WI38 (cell line): Measurements from ENCODE around the gene NFS1.
"Not testable (repeated sequence)": the region's sequence is repeated elsewhere in the genome, so short reads cannot be mapped to it uniquely, and the experiment has no call there.

Source experiments
- H3K4me3 ChIP-seq: 2 replicates; pipeline ENCODE4 v1.5.1; 2011; ENCODE audit warnings: low read depth, mild to moderate bottlenecking, control low read depth, low read length
- TF ChIP-seq, protein P1 (sequence below): IDR thresholded peaks from 2 replicates; pipeline ENCODE4 v1.5.1; 2012; ENCODE audit warnings: low read depth, mild to moderate bottlenecking, control low read depth, low read length

NFS1 gene

DNA sequence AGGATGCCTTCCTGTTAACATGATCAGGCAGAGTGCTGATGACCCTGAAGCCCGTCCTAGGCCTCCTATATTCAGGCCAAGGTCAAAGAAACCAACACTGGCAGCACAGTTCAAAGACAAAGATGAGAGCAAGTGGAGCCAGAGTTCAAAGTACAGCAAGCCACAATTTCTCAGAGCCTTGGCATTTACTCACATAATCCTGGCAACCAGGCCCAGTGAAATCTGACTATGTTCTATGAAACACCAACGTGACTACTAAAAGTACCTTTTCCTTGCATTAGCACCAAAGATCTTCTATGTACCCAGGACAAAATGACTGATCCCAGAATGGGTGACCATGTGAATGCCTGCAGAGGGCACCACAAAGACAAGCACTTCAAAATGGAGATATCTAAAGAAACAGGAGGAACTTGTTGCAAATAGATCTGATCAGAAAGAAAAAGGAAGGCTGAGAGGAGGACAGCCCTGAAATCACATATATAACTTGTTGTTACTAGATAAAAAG is 3.9 kb downstream of the NFS1 start:
- TF ChIP-seq, protein P1, sequence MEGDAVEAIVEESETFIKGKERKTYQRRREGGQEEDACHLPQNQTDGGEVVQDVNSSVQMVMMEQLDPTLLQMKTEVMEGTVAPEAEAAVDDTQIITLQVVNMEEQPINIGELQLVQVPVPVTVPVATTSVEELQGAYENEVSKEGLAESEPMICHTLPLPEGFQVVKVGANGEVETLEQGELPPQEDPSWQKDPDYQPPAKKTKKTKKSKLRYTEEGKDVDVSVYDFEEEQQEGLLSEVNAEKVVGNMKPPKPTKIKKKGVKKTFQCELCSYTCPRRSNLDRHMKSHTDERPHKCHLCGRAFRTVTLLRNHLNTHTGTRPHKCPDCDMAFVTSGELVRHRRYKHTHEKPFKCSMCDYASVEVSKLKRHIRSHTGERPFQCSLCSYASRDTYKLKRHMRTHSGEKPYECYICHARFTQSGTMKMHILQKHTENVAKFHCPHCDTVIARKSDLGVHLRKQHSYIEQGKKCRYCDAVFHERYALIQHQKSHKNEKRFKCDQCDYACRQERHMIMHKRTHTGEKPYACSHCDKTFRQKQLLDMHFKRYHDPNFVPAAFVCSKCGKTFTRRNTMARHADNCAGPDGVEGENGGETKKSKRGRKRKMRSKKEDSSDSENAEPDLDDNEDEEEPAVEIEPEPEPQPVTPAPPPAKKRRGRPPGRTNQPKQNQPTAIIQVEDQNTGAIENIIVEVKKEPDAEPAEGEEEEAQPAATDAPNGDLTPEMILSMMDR: no peak

DNA sequence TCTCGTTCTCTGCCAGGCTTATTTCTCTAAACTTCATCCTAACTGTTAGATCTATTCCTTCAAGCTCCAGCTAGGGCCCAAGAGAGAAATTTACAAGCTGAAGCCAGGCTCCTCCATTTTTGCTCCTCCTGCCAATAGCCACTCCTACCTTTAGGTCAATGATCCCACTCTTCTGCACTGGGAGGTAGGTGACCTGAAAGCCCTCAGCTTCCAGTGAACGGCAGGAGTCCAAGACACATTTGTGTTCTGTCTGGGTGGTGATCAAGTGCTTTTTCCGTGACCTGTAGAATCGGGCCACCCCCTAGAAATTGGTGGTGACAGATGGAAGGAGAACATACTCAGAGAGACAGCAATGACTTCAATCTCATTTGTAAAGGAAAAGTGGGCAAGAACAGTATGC is 8.9 kb downstream of the NFS1 start:
- H3K4me3 ChIP-seq: no peak overlapping the region
- TF ChIP-seq, protein P1: no peak

More for the DNA sequence above, 3.9 kb downstream of the NFS1 start:
- H3K4me3 ChIP-seq: no peak overlapping the region

DNA sequence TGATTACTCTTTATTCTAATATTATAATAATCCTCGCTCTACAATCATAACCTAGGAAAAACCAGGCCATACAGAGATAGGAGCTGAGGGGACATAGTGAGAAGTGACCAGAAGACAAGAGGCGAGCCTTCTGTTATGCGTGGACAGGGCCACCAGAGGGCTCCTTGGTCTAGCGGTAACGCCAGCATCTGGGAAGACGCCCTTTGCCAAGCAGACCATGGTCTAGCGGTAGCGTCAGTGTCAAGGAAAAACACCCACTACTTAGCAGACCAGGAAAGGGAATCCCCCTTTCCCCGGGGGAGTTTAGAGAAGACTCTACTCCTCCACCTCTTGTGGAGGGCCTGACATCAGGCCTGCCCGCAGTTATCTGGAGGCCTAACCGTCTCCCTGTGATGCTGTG is 12.3 kb downstream of the NFS1 start:
- not testable (repeated sequence) for H3K4me3 ChIP-seq
- TF ChIP-seq, protein P1: peak; percentile 16; the same call in 1 of the 2 replicates

DNA sequence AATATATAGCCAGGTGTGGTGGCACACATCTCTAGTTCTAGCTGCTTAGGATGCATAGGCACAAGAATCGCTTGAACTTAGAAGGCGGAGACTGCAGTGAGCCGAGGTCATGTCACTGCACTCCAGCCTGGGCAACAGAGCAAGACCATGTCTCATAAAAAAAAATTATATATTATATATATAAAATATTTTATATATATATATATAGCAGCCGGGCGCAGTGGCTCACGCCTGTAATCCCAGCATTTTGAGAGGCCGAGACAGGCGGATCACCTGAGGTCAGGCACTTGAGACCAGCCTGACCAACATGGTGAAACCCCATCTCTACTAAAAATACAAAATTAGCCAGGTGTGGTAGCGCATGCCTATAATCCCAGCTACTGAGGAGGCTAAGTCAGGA is 13.8 kb downstream of the NFS1 start:
- H3K4me3 ChIP-seq: not testable (repeated sequence)

DNA sequence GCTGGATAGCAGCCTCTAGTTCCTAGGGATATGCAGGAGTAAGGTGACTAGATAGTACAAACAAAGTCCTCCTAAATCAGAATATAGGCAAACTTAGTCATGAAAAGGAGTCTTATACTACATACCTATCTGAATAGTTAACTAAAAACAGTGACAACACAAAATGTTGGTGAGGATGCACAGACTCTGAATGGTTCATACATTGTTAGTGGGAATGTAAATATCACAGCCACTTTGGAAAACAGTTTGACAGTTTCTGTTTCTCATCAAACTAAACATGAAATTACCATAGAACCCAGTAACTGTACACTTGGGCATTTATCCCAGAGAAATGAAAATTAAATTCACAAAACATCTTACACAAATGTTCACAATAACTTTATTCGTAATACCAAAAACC is 17.2 kb downstream of the NFS1 start:
- no peak overlapping the region for H3K4me3 ChIP-seq
- TF ChIP-seq, protein P1: no peak

DNA sequence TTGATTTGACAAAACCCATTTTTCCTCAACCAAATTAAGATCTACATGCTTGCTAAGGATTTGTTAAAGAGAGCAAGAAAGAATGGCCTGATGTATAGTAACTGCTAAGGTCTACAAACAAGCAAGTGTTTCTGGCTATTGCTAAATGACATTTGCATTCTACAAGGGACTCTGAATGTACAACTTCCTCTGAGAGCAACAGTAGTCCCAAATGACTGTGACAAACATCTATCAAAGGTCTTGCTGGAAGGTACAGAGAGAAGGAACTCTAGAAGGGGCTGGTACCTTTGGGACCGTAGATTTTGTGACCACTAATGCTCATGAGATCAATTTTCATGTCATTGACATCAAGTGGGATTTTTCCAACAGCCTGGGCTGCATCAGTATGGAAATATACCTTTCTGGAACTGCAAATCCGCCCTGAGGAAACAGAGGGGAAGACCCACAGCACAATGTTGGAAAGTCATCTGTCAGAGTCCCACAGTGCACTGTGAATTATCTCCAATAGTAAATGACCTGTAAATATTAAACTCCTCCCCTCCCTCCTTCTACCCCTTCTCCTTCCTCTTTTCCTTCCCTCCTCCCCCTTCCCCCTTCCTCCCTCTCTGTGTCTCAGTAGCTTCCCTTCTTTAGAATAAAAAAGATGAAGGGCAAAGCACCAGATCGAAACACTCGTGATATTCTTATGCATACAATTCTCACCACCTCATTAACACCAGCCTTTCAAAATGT is 18.5 kb downstream of the NFS1 start:
- no peak overlapping the region for H3K4me3 ChIP-seq
- TF ChIP-seq, protein P1: no peak

DNA sequence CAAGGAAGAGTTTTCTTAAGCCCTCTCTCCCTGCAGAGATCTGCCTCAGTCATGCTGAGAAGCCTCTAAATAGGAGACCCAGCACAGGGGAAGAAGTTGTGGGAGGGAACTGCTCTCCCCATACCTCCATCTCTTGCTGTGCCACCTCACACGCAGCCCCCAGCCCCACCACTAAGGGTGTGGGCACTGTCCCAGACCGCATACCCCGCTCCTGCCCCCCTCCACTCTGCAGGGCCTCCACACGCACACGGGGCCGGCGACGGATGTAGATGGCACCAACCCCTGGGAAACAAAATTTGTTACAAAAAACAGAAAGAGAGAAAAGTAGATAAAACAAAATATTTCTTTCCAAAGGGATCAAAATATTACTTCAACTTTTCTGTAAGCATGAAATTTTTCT is 24.2 kb downstream of the NFS1 start:
- no peak overlapping the region for H3K4me3 ChIP-seq
- TF ChIP-seq, protein P1: no peak

DNA sequence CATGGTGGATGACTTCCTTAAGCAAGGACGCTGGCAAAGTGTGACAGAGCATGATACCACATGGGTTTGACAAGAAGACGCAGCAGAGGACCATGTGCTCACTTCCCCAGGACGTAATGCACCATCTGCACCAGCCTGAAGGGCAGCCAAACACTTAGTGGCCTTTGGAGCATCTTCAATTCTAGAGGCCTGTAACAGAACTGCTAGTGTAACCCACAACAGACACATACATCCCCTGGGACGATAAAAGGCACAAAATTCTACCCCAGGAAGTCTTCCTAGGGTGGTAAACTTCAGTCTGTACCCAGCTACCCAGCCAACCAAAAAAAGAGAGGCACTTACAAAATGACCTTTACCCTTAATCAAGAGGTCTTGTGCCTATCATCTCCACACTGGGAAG is 25.3 kb downstream of the NFS1 start:
- TF ChIP-seq, protein P1: no peak
- no peak overlapping the region for H3K4me3 ChIP-seq
